Choroid plexus epithelial cell (primary cell): ENCODE measurements around the gene YTHDF1.

Experiments
- DNase-seq: peaks from one replicate; pipeline ENCODE4 v3.0.0-alpha.2; 2010; ENCODE audit warnings: low read depth
- H3K4me3 ChIP-seq: 2 replicates; pipeline ENCODE4 v1.5.1; 2011; ENCODE audit warnings: low read depth, mild to moderate bottlenecking, control low read depth, low read length, moderate library complexity
- TF ChIP-seq, protein P1 (sequence below): conservative IDR thresholded peaks from 2 replicates; pipeline ENCODE4 v1.5.1; 2011; ENCODE audit warnings: low read depth, mild to moderate bottlenecking, control low read depth, inconsistent platforms, low read length, moderate library complexity

The YTHDF1 gene

DNA sequence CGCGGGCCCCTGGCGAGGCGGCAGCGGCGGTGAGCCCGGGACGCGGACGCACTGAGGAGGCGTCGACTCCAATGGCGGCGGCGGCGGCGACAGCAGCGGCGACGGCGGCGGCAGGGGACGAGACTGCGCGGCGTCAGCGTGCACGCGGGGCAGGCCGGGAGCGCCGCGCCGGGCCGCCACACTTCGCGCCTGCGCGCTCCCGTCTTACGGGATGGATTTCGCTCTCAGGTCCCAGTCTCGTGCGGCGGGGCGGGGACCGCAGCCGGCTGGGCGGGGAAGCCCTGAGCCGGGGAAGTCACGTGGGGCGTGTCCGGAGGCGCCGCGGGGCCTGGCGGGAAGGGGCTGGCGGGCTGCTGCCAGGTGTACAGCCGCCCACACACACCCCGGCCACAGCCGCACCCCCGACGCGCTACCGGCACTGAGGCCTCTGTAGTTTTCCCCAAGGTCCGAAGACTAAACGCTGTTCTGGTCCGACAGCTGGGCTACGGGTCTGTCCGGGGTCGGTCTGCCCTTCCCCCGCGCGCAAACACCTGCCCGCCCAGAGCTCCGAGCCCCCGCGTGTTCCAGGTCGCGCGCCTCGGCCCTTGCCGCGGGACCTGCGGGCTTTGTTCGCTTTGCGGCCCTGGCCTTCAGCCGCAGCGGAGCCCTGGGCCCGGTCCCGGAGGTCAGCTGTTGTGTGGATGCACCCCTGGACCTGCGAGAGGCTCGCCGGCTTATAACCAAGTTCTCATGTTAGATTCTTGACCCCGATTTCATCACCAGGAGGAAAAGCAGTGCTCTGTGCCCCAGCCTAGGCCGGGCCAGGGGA is at the start of gene YTHDF1:
Gene YTHDF1 (minus strand): TSS at position 91 of the 808 bp plus-strand sequence. CDS start 239 bp downstream, outside the sequence.
- peak; percentile 93 for DNase-seq
- peak within 1 kb of the TSS; percentile 77 for H3K4me3 ChIP-seq
- TF ChIP-seq, protein P1, sequence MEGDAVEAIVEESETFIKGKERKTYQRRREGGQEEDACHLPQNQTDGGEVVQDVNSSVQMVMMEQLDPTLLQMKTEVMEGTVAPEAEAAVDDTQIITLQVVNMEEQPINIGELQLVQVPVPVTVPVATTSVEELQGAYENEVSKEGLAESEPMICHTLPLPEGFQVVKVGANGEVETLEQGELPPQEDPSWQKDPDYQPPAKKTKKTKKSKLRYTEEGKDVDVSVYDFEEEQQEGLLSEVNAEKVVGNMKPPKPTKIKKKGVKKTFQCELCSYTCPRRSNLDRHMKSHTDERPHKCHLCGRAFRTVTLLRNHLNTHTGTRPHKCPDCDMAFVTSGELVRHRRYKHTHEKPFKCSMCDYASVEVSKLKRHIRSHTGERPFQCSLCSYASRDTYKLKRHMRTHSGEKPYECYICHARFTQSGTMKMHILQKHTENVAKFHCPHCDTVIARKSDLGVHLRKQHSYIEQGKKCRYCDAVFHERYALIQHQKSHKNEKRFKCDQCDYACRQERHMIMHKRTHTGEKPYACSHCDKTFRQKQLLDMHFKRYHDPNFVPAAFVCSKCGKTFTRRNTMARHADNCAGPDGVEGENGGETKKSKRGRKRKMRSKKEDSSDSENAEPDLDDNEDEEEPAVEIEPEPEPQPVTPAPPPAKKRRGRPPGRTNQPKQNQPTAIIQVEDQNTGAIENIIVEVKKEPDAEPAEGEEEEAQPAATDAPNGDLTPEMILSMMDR: no peak

DNA sequence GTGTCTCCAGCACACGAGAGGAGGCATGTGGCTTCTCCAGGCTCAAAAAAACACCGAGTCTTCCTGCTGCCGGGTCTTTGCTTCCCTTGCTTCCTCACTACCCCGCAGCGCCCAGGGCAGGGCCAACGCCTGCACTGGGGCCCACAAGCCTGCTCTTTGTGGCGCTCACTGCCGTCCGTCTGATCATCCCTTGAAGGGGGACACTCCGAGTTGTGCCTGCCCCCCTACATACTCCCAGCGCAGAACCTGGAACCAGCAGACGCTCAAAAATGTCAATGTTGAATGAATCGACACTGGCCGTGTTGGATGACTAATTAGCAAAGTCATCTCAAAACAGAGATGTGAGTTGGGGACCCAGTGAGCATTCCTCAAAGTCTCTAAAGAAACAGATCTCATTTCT is 48.6 kb upstream of the YTHDF1 start:
- H3K4me3 ChIP-seq: no peak overlapping the region
- TF ChIP-seq, protein P1: no peak
- no peak for DNase-seq

DNA sequence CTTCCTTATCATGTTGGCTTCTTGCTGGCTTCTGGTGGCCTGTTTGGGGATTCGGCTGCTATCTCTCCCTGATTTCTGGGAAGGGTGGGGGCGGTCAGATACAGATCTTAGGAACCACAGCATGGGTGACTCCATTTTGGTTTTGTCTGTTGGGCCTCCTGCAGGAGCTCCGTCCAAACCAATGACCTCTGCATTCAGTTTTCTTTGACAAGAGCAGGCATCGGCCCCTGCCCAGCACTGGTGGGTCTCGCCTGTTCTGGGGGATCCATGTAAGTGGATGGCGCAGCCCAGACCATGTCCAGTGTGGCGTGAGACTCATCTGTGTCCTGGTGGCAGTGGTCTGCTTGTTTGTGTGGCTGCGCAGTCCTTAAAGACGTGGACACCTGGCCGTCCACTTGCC is 48.1 kb upstream of the YTHDF1 start:
- DNase-seq: no peak
- TF ChIP-seq, protein P1: no peak
- H3K4me3 ChIP-seq: no peak overlapping the region

DNA sequence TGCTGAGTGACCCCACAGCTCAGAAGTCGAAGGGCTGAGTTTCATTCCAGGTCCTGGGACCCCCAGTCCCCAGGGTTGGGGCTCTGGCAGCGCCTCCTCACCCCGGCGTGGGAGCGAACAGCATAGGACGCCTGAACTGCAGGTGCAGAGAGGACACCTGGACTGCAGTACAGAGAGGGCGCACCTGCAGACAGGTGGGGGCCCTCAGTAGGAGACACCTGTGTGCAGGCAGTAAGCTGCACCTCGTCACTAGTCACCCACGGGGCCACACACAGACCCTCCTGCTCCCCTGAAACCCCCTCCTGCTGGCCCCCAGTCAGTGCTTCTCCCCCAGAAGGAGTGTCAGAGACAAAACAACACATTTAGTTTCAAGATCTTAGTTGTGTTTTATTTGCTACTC is 46.9 kb upstream of the YTHDF1 start:
- no peak for DNase-seq
- no peak overlapping the region for H3K4me3 ChIP-seq
- TF ChIP-seq, protein P1: no peak

DNA sequence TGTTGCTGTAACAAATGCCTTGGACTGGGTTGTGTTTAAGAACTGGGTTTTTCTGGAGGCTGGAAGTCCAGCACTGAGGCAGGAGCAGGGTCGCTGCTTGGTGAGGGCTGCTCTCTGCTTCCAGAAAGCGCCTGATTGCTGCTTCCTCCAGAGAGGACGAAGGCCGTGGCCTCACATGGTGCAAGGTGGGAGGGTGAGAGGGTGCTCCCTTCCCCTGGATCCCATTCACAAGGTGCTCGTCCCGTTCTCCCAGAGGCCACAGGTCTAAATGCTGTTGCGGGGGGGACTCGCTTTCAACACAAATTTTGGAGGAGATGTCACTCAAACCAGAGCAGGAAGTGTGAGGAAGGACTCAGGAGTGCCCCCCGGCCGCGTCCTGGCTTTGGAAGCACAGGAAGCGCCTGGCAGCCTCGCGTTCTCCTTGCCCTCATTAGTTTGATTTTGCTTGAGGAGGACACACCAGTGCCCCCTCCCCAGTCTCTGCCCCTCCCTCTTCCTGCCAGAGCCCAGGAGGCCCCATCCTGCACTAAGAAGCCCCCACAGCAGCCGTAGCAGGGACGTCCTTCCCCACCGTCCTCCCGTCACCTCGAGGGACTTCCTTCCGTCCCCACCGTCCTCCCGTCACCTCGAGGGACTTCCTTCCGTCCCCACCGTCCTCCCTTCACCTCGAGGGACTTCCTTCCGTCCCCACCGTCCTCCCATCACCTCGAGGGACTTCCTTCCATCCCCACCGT is 46.0 kb upstream of the YTHDF1 start:
- TF ChIP-seq, protein P1: no peak
- no peak for DNase-seq
- no peak overlapping the region for H3K4me3 ChIP-seq

DNA sequence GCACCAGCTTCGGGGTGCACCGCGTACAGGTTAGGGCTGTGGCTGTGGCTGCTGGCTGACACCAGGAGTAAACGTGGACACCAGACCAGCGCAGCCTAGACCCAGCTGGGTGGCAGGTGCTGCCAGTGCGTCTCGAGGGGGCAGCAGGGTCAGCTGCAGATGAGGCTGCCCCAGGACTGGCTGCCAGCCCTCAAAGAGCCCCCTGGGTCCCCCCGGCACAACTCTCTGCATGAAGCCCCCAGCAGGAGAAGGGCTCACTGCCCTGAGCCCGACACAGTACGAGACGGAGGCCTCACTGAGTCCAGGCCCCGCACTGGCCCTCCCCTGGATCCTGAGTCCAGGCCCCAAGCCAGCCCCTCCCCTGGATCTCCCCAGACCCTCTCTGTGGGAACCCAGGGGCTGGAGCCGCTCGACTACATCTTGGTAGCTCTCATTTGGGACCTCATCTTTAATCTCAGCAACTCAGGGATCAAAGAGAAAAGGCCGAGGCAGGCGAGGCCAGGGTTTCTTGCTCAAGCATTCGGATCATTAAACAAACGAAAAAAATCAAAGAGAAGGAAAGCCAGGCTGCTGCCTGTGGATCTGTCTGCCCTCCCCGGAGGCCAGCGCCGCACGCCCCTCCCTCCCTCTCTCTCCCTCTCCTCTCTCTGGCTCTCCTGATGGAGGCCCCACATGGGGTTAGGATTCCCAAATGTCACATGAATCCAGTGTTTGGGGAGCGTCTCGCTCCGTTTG is 45.3 kb upstream of the YTHDF1 start:
- H3K4me3 ChIP-seq: no peak overlapping the region
- TF ChIP-seq, protein P1: no peak
- no peak for DNase-seq
